GM23338 (cell line): ENCODE results near the gene NEU1. TPM values are rescaled to one million over a fixed set of nuclear protein-coding genes. Genes with fewer than 3 reads are reported as not detected.

Experiments used
- ATAC-seq: fragments of 200-7000 bp; cut with Tn5 transposase; 3 replicates; pipeline ENCODE4 v1.9.1; 2020
- DNase-seq: peaks from one replicate; pipeline ENCODE4 v3.0.0-alpha.2; 2015; ENCODE audit warnings: low spot score
- H2AFZ ChIP-seq: fragments of 200-600 bp; sonication (generic); 2 replicates; pipeline ENCODE4 v1.8.0; 2016; ENCODE audit warnings: antibody characterized with exemption, mild to moderate bottlenecking, moderate library complexity
- H3F3A ChIP-seq: fragments of 200-600 bp; sonication (generic); replicated peaks from 2 replicates; pipeline ENCODE4 v1.8.0; 2017; ENCODE audit warnings: antibody characterized with exemption, mixed run types, low read depth
- H3K27ac ChIP-seq: fragments of 200-600 bp; sonication (generic); 2 replicates; pipeline ENCODE4 v1.6.1; 2016; ENCODE audit warnings: low read depth
- H3K27me3 ChIP-seq: fragments of 200-600 bp; sonication (generic); 2 replicates; pipeline ENCODE4 v1.8.0; 2016; ENCODE audit warnings: mild to moderate bottlenecking, mixed run types, moderate library complexity; ENCODE audit not compliant: insufficient read depth
- H3K36me3 ChIP-seq: fragments of 200-600 bp; sonication (generic); 2 replicates; pipeline ENCODE4 v1.8.0; 2016; ENCODE audit warnings: mild to moderate bottlenecking; ENCODE audit not compliant: insufficient read depth
- H3K4me1 ChIP-seq: fragments of 200-600 bp; sonication (generic); 2 replicates; pipeline ENCODE4 v1.8.0; 2016; ENCODE audit warnings: mild to moderate bottlenecking, moderate library complexity; ENCODE audit not compliant: insufficient read depth
- H3K4me2 ChIP-seq: fragments of 200-600 bp; sonication (generic); 2 replicates; pipeline ENCODE4 v1.7.1; 2017; ENCODE audit warnings: mixed run types
- H3K4me3 ChIP-seq: fragments of 200-600 bp; sonication (generic); 2 replicates; pipeline ENCODE4 v1.6.1; 2016; ENCODE audit warnings: mixed run types
- H3K79me2 ChIP-seq: fragments of 200-600 bp; sonication (generic); replicated peaks from 2 replicates; pipeline ENCODE4 v1.8.0; 2017; ENCODE audit warnings: mild to moderate bottlenecking; ENCODE audit not compliant: insufficient read depth
- H3K9me2 ChIP-seq: fragments of 200-600 bp; sonication (generic); 2 replicates; pipeline ENCODE4 v1.8.0; 2017; ENCODE audit not compliant: insufficient read depth
- H4K20me1 ChIP-seq: fragments of 200-600 bp; sonication (generic); replicated peaks from 2 replicates; pipeline ENCODE4 v1.8.0; 2017; ENCODE audit warnings: mild to moderate bottlenecking; ENCODE audit not compliant: insufficient read depth
- H3K27ac Mint-ChIP-seq: 2 replicates; pipeline ENCODE4 v1.8.0; 2020; ENCODE audit warnings: inconsistent platforms, mild to moderate bottlenecking, moderate library complexity, mixed read lengths
- H3K27me3 Mint-ChIP-seq: 3 replicates; pipeline ENCODE4 v1.8.0; 2022; ENCODE audit warnings: low read depth, mild to moderate bottlenecking, moderate library complexity, mixed read lengths, inconsistent platforms; ENCODE audit not compliant: insufficient read depth, poor library complexity
- H3K36me3 Mint-ChIP-seq: 3 replicates; pipeline ENCODE4 v1.8.0; 2021; ENCODE audit warnings: low read depth, mild to moderate bottlenecking, inconsistent platforms, moderate library complexity, mixed read lengths
- H3K4me1 Mint-ChIP-seq: 3 replicates; pipeline ENCODE4 v1.8.0; 2020; ENCODE audit warnings: mild to moderate bottlenecking, inconsistent platforms, mixed read lengths
- H3K4me3 Mint-ChIP-seq: 3 replicates; pipeline ENCODE4 v1.8.0; 2021; ENCODE audit warnings: moderate library complexity, mild to moderate bottlenecking, inconsistent platforms, mixed read lengths
- H3K9me3 Mint-ChIP-seq: 3 replicates; pipeline ENCODE4 v1.8.0; 2020; ENCODE audit warnings: moderate library complexity, mild to moderate bottlenecking, inconsistent platforms, mixed read lengths
- CREB1 ChIP-seq: fragments of 250-450 bp; sonication (Bioruptor Pico); IDR thresholded peaks from 2 replicates; pipeline ENCODE4 v1.5.0; 2020; ENCODE audit warnings: low read depth, mild to moderate bottlenecking, moderate library complexity
- EZH2phosphoT487 ChIP-seq: fragments of 200-600 bp; sonication (generic); IDR thresholded peaks from one replicate; pipeline ENCODE4 v1.8.1; 2018; ENCODE audit warnings: antibody characterized with exemption; ENCODE audit not compliant: unreplicated experiment
- JUNB ChIP-seq: IDR thresholded peaks from one replicate; pipeline ENCODE4 v1.6.1; 2016; ENCODE audit warnings: antibody characterized with exemption; ENCODE audit not compliant: unreplicated experiment
- NANOG ChIP-seq: IDR thresholded peaks from 2 replicates; pipeline ENCODE4 v1.6.1; 2016; ENCODE audit warnings: antibody characterized with exemption, borderline replicate concordance
- POLR2AphosphoS5 ChIP-seq: IDR thresholded peaks from 2 replicates; pipeline ENCODE4 v1.6.1; 2016; ENCODE audit warnings: antibody characterized with exemption, low read depth
- STAT1 ChIP-seq: IDR thresholded peaks from one replicate; pipeline ENCODE4 v1.6.1; 2016; ENCODE audit warnings: antibody characterized with exemption; ENCODE audit not compliant: unreplicated experiment
- ZNF114 ChIP-seq: fragments of 250-450 bp; sonication (Bioruptor Pico); IDR thresholded peaks from 2 replicates; pipeline ENCODE4 v1.5.0; 2020; ENCODE audit warnings: mild to moderate bottlenecking, moderate library complexity
- ZNF331 ChIP-seq: fragments of 250-450 bp; sonication (Bioruptor Pico); IDR thresholded peaks from 2 replicates; pipeline ENCODE4 v1.5.0; 2020; ENCODE audit warnings: low read depth, mild to moderate bottlenecking, moderate library complexity
- polyA plus RNA-seq: library from polyadenylated mRNA; unstranded; fragments of >200 nt; fragmentation: Nextera tagmentation; extraction: Ambion mirVana; gene quantifications from 2 replicates; pipeline ENCODE4 v1.2.1, GENCODE V29; 2016
- total RNA-seq: library from RNA; depleted of rRNA; stranded (reverse); fragments of >200 nt; shearing (Covaris generic); gene quantifications from 2 replicates; pipeline ENCODE4 v1.2.3, GENCODE V29; 2014
- TF ChIP-seq, protein P1 (sequence below): IDR thresholded peaks from one replicate; pipeline ENCODE4 v1.6.1; 2018; ENCODE audit warnings: antibody characterized with exemption; ENCODE audit not compliant: unreplicated experiment
- TF ChIP-seq, protein P2 (sequence below): IDR thresholded peaks from 2 replicates; pipeline ENCODE4 v1.6.1; 2016; ENCODE audit warnings: antibody characterized with exemption
- TF ChIP-seq, protein P3 (sequence below), 2 experiments: fragments of 200-600 bp in 1 of 2; sonication (generic) in 1 of 2; conservative IDR thresholded peaks; 2 replicates each; pipeline versions ENCODE4 v1.5.1 to v1.6.1; 2016 to 2017; ENCODE audit warnings: antibody characterized with exemption in 2 of 2, low read depth in 2 of 2, mild to moderate bottlenecking in 2 of 2, moderate library complexity in 1 of 2

The NEU1 gene
- total and polyA plus RNA-seq, 2 experiments from 2014 or later = 31.4 to 47.4 TPM

DNA sequence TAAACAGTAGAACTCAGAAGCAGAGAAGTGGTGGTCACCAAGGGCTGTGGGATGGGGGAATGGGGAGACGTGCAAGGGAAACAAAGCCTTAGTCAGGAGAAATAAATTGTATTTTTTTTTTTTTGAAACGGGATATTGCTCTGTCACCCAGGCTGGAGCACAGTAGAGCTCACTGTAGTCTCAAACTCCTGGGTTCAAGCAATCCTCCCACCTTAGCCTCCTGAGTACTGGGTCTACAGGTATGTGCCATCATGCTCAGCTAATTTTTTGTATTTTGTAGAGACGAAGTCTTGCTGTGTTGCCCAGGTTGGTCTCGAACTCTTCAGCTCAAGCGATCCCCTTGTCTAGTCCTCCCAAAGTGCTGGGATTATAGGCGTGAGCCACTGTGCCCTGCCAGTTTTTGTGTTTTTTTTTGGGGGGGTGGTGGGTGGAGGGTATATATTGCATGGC is 31.7 kb downstream of the NEU1 start:
- ATAC-seq = no peak
- peak overlapping the region; percentile 76 for H3K4me2 ChIP-seq
- peaks cover 26% of the 10 kb centered on the region for H3F3A ChIP-seq
- Mint-ChIP-seq H3K4me3 (peak overlapping the region; percentile 87), H3K27me3 (peaks cover 22% of the 10 kb centered on the region), H3K9me3 (peaks cover 8% of the 10 kb centered on the region; the same call in 2 of the 3 replicates), H3K4me1 (peaks cover 15% of the 10 kb centered on the region), H3K27ac (no peak overlapping the region), H3K36me3 (peaks cover 18% of the 10 kb centered on the region)
- H4K20me1 ChIP-seq = peaks cover 5% of the 10 kb centered on the region
- peaks cover 14% of the 10 kb centered on the region for H3K4me1 ChIP-seq
- H2AFZ ChIP-seq = no peak overlapping the region
- TF ChIP-seq NANOG (no peak), CREB1 (CRISPR knock-in tag) (no peak), EZH2phosphoT487 (no peak), STAT1 (no peak), ZNF331 (CRISPR knock-in tag) (no peak), ZNF114 (CRISPR knock-in tag) (no peak), POLR2AphosphoS5 (no peak)
- TF ChIP-seq, protein P1, sequence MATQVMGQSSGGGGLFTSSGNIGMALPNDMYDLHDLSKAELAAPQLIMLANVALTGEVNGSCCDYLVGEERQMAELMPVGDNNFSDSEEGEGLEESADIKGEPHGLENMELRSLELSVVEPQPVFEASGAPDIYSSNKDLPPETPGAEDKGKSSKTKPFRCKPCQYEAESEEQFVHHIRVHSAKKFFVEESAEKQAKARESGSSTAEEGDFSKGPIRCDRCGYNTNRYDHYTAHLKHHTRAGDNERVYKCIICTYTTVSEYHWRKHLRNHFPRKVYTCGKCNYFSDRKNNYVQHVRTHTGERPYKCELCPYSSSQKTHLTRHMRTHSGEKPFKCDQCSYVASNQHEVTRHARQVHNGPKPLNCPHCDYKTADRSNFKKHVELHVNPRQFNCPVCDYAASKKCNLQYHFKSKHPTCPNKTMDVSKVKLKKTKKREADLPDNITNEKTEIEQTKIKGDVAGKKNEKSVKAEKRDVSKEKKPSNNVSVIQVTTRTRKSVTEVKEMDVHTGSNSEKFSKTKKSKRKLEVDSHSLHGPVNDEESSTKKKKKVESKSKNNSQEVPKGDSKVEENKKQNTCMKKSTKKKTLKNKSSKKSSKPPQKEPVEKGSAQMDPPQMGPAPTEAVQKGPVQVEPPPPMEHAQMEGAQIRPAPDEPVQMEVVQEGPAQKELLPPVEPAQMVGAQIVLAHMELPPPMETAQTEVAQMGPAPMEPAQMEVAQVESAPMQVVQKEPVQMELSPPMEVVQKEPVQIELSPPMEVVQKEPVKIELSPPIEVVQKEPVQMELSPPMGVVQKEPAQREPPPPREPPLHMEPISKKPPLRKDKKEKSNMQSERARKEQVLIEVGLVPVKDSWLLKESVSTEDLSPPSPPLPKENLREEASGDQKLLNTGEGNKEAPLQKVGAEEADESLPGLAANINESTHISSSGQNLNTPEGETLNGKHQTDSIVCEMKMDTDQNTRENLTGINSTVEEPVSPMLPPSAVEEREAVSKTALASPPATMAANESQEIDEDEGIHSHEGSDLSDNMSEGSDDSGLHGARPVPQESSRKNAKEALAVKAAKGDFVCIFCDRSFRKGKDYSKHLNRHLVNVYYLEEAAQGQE = no peak
- TF ChIP-seq, protein P2, sequence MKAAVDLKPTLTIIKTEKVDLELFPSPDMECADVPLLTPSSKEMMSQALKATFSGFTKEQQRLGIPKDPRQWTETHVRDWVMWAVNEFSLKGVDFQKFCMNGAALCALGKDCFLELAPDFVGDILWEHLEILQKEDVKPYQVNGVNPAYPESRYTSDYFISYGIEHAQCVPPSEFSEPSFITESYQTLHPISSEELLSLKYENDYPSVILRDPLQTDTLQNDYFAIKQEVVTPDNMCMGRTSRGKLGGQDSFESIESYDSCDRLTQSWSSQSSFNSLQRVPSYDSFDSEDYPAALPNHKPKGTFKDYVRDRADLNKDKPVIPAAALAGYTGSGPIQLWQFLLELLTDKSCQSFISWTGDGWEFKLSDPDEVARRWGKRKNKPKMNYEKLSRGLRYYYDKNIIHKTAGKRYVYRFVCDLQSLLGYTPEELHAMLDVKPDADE = no peak
- H3K9me2 ChIP-seq = no peaks in the 10 kb centered on the region
- peak overlapping the region; percentile 59 for H3K4me3 ChIP-seq
- H3K27ac ChIP-seq = no peak overlapping the region
- peaks cover 2% of the 10 kb centered on the region; the same call in 1 of the 2 replicates for H3K36me3 ChIP-seq
- DNase-seq = no peak
- H3K79me2 ChIP-seq = peaks cover 36% of the 10 kb centered on the region
- no peaks in the 10 kb centered on the region for H3K27me3 ChIP-seq

DNA sequence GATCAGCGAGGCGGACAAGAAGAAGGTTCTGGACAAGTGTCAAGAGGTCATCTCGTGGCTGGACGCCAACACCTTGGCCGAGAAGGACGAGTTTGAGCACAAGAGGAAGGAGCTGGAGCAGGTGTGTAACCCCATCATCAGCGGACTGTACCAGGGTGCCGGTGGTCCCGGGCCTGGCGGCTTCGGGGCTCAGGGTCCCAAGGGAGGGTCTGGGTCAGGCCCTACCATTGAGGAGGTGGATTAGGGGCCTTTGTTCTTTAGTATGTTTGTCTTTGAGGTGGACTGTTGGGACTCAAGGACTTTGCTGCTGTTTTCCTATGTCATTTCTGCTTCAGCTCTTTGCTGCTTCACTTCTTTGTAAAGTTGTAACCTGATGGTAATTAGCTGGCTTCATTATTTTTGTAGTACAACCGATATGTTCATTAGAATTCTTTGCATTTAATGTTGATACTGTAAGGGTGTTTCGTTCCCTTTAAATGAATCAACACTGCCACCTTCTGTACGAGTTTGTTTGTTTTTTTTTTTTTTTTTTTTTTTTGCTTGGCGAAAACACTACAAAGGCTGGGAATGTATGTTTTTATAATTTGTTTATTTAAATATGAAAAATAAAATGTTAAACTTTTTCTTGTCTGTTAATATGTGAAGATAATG is 32.9 kb downstream of the NEU1 start:
- H3K36me3 ChIP-seq = no peaks in the 10 kb centered on the region
- peaks cover 21% of the 10 kb centered on the region for H3K27me3 Mint-ChIP-seq
- peak overlapping the region; percentile 76 for H3K4me2 ChIP-seq
- H3F3A ChIP-seq = peaks cover 20% of the 10 kb centered on the region
- H3K9me2 ChIP-seq = no peaks in the 10 kb centered on the region
- H3K36me3 Mint-ChIP-seq = peaks cover 6% of the 10 kb centered on the region
- H3K4me1 ChIP-seq = peaks cover 25% of the 10 kb centered on the region
- peaks cover 26% of the 10 kb centered on the region for H3K4me1 Mint-ChIP-seq
- ATAC-seq (no peak), DNase-seq (peak; percentile 61)
- H2AFZ ChIP-seq = no peak overlapping the region
- H3K27me3 ChIP-seq = no peaks in the 10 kb centered on the region
- H3K79me2 ChIP-seq = peaks cover 25% of the 10 kb centered on the region
- no peak overlapping the region for H3K27ac Mint-ChIP-seq
- H3K9me3 Mint-ChIP-seq = peaks cover 7% of the 10 kb centered on the region; the same call in 2 of the 3 replicates
- peak overlapping the region; percentile 59 for H3K4me3 ChIP-seq
- TF ChIP-seq JUNB = no peak
- TF ChIP-seq, protein P3, sequence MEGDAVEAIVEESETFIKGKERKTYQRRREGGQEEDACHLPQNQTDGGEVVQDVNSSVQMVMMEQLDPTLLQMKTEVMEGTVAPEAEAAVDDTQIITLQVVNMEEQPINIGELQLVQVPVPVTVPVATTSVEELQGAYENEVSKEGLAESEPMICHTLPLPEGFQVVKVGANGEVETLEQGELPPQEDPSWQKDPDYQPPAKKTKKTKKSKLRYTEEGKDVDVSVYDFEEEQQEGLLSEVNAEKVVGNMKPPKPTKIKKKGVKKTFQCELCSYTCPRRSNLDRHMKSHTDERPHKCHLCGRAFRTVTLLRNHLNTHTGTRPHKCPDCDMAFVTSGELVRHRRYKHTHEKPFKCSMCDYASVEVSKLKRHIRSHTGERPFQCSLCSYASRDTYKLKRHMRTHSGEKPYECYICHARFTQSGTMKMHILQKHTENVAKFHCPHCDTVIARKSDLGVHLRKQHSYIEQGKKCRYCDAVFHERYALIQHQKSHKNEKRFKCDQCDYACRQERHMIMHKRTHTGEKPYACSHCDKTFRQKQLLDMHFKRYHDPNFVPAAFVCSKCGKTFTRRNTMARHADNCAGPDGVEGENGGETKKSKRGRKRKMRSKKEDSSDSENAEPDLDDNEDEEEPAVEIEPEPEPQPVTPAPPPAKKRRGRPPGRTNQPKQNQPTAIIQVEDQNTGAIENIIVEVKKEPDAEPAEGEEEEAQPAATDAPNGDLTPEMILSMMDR (conservative IDR thresholded peaks at IDR 0.05; ENCODE audit: low read depth in 2 of 2) = peak; percentile 52 to 75; a peak in 3 of 4 replicates
- TF ChIP-seq POLR2AphosphoS5 = no peak
- H3K4me3 Mint-ChIP-seq = peak overlapping the region; percentile 87
- H4K20me1 ChIP-seq = peaks cover 5% of the 10 kb centered on the region
- H3K27ac ChIP-seq = no peak overlapping the region
